Endodermal cell (in vitro differentiated cells): Measurements from ENCODE around the gene SUSD2. TPM values are rescaled to one million over a fixed set of nuclear protein-coding genes. Genes with fewer than 3 reads are reported as not detected.

ENCODE experiments used
- DNase-seq: peaks from one replicate; pipeline ENCODE4 v3.0.0-alpha.2; 2017
- H3K27ac ChIP-seq: 2 replicates; pipeline ENCODE4 v1.5.1; 2013; ENCODE audit warnings: mild to moderate bottlenecking, low read depth, low read length, moderate library complexity
- H3K27me3 ChIP-seq: 2 replicates; pipeline ENCODE4 v1.6.1; 2013; ENCODE audit warnings: mild to moderate bottlenecking, low read length, moderate library complexity; ENCODE audit not compliant: insufficient read depth, control insufficient read depth, poor library complexity, severe bottlenecking
- H3K36me3 ChIP-seq: 2 replicates; pipeline ENCODE4 v1.7.0; 2013; ENCODE audit warnings: mild to moderate bottlenecking, low read length, moderate library complexity; ENCODE audit not compliant: control insufficient read depth, insufficient read depth
- H3K4me1 ChIP-seq: one replicate; pipeline ENCODE4 v1.7.0; 2013; ENCODE audit warnings: low read length; ENCODE audit not compliant: control insufficient read depth, insufficient read depth
- H3K4me3 ChIP-seq: 2 replicates; pipeline ENCODE4 v1.5.1; 2013; ENCODE audit warnings: mild to moderate bottlenecking, low read length, moderate library complexity
- H3K9ac ChIP-seq: 2 replicates; pipeline ENCODE4 v1.6.1; 2013; ENCODE audit warnings: mild to moderate bottlenecking, low read length, moderate library complexity; ENCODE audit not compliant: poor library complexity, severe bottlenecking; ENCODE audit errors: extremely low read depth
- H3K9me3 ChIP-seq: 2 replicates; pipeline ENCODE4 v1.6.1; 2013; ENCODE audit warnings: mild to moderate bottlenecking, low read length, moderate library complexity; ENCODE audit not compliant: control insufficient read depth
- H3K27ac Mint-ChIP-seq: 2 replicates; pipeline ENCODE4 v1.8.0; 2020; ENCODE audit warnings: mixed read lengths
- H3K27me3 Mint-ChIP-seq: 2 replicates; pipeline ENCODE4 v1.8.0; 2021; ENCODE audit warnings: mild to moderate bottlenecking, mixed read lengths; ENCODE audit not compliant: insufficient read depth
- H3K36me3 Mint-ChIP-seq: 2 replicates; pipeline ENCODE4 v1.8.0; 2020; ENCODE audit warnings: low read depth, mixed read lengths
- H3K4me1 Mint-ChIP-seq: 2 replicates; pipeline ENCODE4 v1.8.0; 2020; ENCODE audit warnings: mixed read lengths
- H3K4me3 Mint-ChIP-seq: 2 replicates; pipeline ENCODE4 v1.8.0; 2020; ENCODE audit warnings: mild to moderate bottlenecking, moderate library complexity, mixed read lengths
- H3K9me3 Mint-ChIP-seq: 2 replicates; pipeline ENCODE4 v1.8.0; 2020; ENCODE audit warnings: mild to moderate bottlenecking, mixed read lengths
- WGBS, 2 experiments: methylation state at CpG; one replicate each; pipeline versions ENCODE4 v1.1.5 to v1.1.7; 2013; ENCODE audit warnings: missing lambda C conversion rate in 2 of 2, mixed read lengths in 1 of 2; ENCODE audit not compliant: insufficient coverage in 1 of 2, insufficient read length in 1 of 2; 5-methylcytosine and 5-hydroxymethylcytosine counted together
- total RNA-seq, 2 donors: library from RNA; stranded (reverse); fragmentation: NEBNext Ultra II Directional in 1 of 2; extraction: Animal tissue kit (Norgen Biotek cat#: 25700) in 1 of 2; gene quantifications; 2 replicates in 1 of 2; 3 replicates in 1 of 2; pipeline ENCODE4 v1.2.1, GENCODE V29; 2021
- TF ChIP-seq, protein P1 (sequence below): fragments of 200-600 bp; sonication (generic); conservative IDR thresholded peaks from 2 replicates; pipeline ENCODE4 v1.5.0; 2021; ENCODE audit warnings: antibody characterized with exemption, mild to moderate bottlenecking

SUSD2 gene
- total RNA-seq, 2 donors from 2014 or later, result 0.40 to 1.6 TPM

DNA sequence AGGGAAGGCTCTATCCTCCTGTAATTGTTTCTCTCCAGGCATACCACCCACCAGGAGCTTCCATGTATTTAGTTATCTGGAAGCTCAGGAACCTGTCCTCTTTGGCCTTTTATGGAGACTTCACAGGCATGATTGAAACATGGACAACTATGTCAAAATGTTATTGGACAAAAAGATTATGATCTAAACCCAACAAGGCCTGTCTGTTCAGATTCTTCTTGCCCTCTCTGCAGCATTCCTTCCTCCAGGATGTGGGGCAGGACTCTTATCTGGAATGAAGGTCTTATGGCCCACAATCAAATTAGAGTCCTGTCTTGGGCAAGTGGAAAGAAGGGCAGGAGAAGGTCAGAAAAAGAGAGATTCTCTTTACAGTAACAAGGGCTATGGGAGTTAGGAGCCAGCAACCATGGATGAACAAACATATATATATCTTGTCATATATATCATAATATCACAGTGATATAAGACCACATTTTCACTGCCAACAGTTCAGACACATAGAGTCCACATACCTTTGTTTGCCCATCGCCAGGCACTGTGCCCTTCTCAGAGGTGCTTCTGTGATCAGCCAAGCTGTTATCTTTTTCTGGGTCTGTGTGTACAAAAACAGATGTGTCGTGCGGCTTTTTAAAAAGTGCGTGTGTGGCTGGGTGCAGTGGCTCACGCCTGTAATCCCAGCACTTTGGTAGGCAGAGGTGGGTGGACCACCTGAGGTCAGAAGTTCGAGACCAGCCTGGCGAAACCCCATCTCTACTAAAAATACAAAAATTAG, 42.5 kb upstream of the SUSD2 start:
- Mint-ChIP-seq H3K4me1 (no peaks in the 10 kb centered on the region), H3K9me3 (no peaks in the 10 kb centered on the region), H3K27ac (no peak overlapping the region), H3K27me3 (no peaks in the 10 kb centered on the region), H3K4me3 (no peak overlapping the region), H3K36me3 (peaks cover 42% of the 10 kb centered on the region)
- TF ChIP-seq, protein P1, sequence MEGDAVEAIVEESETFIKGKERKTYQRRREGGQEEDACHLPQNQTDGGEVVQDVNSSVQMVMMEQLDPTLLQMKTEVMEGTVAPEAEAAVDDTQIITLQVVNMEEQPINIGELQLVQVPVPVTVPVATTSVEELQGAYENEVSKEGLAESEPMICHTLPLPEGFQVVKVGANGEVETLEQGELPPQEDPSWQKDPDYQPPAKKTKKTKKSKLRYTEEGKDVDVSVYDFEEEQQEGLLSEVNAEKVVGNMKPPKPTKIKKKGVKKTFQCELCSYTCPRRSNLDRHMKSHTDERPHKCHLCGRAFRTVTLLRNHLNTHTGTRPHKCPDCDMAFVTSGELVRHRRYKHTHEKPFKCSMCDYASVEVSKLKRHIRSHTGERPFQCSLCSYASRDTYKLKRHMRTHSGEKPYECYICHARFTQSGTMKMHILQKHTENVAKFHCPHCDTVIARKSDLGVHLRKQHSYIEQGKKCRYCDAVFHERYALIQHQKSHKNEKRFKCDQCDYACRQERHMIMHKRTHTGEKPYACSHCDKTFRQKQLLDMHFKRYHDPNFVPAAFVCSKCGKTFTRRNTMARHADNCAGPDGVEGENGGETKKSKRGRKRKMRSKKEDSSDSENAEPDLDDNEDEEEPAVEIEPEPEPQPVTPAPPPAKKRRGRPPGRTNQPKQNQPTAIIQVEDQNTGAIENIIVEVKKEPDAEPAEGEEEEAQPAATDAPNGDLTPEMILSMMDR, result no peak
- Histone ChIP-seq H3K27me3 (no peaks in the 10 kb centered on the region), H3K4me3 (no peak overlapping the region), H3K9me3 (no peaks in the 10 kb centered on the region), H3K36me3 (peaks cover 24% of the 10 kb centered on the region), H3K9ac (no peak overlapping the region), H3K27ac (no peak overlapping the region), H3K4me1 (no peaks in the 10 kb centered on the region)
- no peak for DNase-seq
- WGBS, 2 experiments, result 96 to 100% methylated on average over 1 to 7 of the region's 7 CpGs

DNA sequence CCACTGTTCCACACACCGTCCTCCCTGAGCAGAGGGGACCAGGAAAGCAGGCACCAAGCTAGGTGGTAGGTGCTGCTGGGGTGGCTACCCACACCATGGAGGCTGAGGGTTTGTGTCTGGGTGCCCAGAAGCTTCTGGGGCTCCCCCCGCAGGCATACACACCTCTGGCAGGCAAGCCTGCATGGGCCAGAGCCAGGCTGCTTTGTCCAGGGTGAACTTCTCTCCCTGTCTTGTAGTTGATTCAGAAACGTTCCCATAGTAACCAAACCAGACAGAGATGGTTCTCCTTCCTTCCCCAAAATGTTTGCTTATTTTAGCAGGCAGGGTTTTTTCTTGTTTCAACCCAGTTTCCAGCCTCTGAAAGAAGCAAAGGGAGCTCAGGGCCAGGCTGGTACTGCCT, 40.9 kb upstream of the SUSD2 start:
- 92 to 100% methylated on average over 1 to 3 of the region's 3 CpGs for WGBS, 2 experiments
- Mint-ChIP-seq H3K36me3 (peaks cover 33% of the 10 kb centered on the region), H3K4me1 (no peaks in the 10 kb centered on the region), H3K9me3 (no peaks in the 10 kb centered on the region), H3K27me3 (no peaks in the 10 kb centered on the region), H3K4me3 (no peak overlapping the region), H3K27ac (no peak overlapping the region)
- Histone ChIP-seq H3K27ac (no peak overlapping the region), H3K27me3 (no peaks in the 10 kb centered on the region), H3K4me3 (no peak overlapping the region), H3K4me1 (no peaks in the 10 kb centered on the region), H3K9ac (no peak overlapping the region), H3K9me3 (no peaks in the 10 kb centered on the region), H3K36me3 (peaks cover 24% of the 10 kb centered on the region)
- no peak for DNase-seq
- TF ChIP-seq, protein P1, result no peak

DNA sequence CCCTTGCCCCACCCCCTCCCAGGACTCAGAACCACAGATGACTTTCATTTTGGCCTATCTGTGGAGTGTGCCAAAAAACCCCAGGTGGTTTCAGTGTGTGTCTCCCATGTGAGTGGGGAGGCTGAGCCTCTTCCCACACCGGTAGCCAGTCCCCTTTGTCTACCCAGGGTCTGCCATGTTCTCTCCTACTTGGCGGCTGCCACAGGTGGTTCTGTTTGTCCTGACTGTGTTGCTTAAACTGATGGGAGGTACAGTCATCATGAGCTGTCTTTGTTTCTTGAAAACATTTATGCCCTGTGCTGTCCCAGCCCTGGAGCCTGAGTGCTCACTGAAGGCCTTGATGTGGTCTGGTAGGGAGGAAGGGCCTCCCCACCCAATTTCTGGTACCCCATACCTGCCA, 39.7 kb upstream of the SUSD2 start:
- no peak overlapping the region for H3K4me3 Mint-ChIP-seq
- H3K9ac ChIP-seq, result no peak overlapping the region
- WGBS, 2 experiments, result 93 to 100% methylated on average over 2 of the region's 2 CpGs
- no peak for DNase-seq
- H3K36me3 Mint-ChIP-seq, result peaks cover 26% of the 10 kb centered on the region
- no peak overlapping the region for H3K27ac ChIP-seq
- TF ChIP-seq, protein P1, result no peak
- no peak overlapping the region for H3K27ac Mint-ChIP-seq
- no peaks in the 10 kb centered on the region for H3K27me3 ChIP-seq
- H3K4me1 ChIP-seq, result peaks cover 12% of the 10 kb centered on the region
- peaks cover 16% of the 10 kb centered on the region for H3K36me3 ChIP-seq
- H3K9me3 Mint-ChIP-seq, result no peaks in the 10 kb centered on the region
- no peak overlapping the region for H3K4me3 ChIP-seq
- H3K9me3 ChIP-seq, result no peaks in the 10 kb centered on the region
- no peaks in the 10 kb centered on the region for H3K27me3 Mint-ChIP-seq
- peaks cover 10% of the 10 kb centered on the region for H3K4me1 Mint-ChIP-seq
